GM19452 (cell line): Measurements from ENCODE around the gene VASH2.

Experiments used
- ATAC-seq: cut with Tn5 transposase; IDR thresholded peaks from one replicate; pipeline ENCODE4 v1.9.1; 2021; ENCODE audit not compliant: unreplicated experiment

Gene VASH2

GRCh38 chr1:212928323-212929291 lies 21.7 kb upstream of the VASH2 start:
- ATAC-seq: no peak

GRCh38 chr1:212930986-212931678 lies 19.2 kb upstream of the VASH2 start:
- ATAC-seq: no peak

GRCh38 chr1:212933815-212934471 lies 16.4 kb upstream of the VASH2 start:
- no peak for ATAC-seq

- no peak for ATAC-seq
These were observed 14.9 kb upstream of the VASH2 start for GRCh38 chr1:212935387-212935981.

GRCh38 chr1:212937034-212937433 lies 13.3 kb upstream of the VASH2 start:
- no peak for ATAC-seq

- ATAC-seq: no peak
These were observed 11.5 kb upstream of the VASH2 start for GRCh38 chr1:212938846-212939245.

GRCh38 chr1:212941452-212941851 lies 8.9 kb upstream of the VASH2 start:
- ATAC-seq: no peak

- no peak for ATAC-seq
These were observed 7.5 kb upstream of the VASH2 start for GRCh38 chr1:212942679-212943392.

- no peak for ATAC-seq
These were observed 7.0 kb upstream of the VASH2 start for GRCh38 chr1:212943393-212943710.

GRCh38 chr1:212944229-212944901 lies 6.0 kb upstream of the VASH2 start:
- peak; percentile 54 for ATAC-seq

GRCh38 chr1:212945056-212945455 lies 5.3 kb upstream of the VASH2 start:
- no peak for ATAC-seq

GRCh38 chr1:212945463-212946160 lies 4.7 kb upstream of the VASH2 start:
- ATAC-seq: no peak

GRCh38 chr1:212946872-212947271 lies 3.5 kb upstream of the VASH2 start:
- ATAC-seq: no peak

- no peak for ATAC-seq
These were observed 570 bp upstream of the VASH2 start for GRCh38 chr1:212949771-212950170.

- no peak for ATAC-seq
These were observed 995 bp downstream of the VASH2 start for GRCh38 chr1:212951126-212951946.

- no peak for ATAC-seq
These were observed 1.8 kb downstream of the VASH2 start for GRCh38 chr1:212951947-212952640.

GRCh38 chr1:212952641-212952976 lies 2.3 kb downstream of the VASH2 start:
- ATAC-seq: no peak

- no peak for ATAC-seq
These were observed 3.0 kb downstream of the VASH2 start for GRCh38 chr1:212953321-212953720.
